ENCODE data around the gene ESRRA. TPM values are rescaled to one million over a fixed set of nuclear protein-coding genes. Genes with fewer than 3 reads are reported as not detected.

ESRRA gene
- total and polyA plus RNA-seq, 2 of the 13 experiments (the other 11 are each of a cell fraction or from before 2014, with no cell fraction given), result 18.1 to 36.3 TPM

DNA sequence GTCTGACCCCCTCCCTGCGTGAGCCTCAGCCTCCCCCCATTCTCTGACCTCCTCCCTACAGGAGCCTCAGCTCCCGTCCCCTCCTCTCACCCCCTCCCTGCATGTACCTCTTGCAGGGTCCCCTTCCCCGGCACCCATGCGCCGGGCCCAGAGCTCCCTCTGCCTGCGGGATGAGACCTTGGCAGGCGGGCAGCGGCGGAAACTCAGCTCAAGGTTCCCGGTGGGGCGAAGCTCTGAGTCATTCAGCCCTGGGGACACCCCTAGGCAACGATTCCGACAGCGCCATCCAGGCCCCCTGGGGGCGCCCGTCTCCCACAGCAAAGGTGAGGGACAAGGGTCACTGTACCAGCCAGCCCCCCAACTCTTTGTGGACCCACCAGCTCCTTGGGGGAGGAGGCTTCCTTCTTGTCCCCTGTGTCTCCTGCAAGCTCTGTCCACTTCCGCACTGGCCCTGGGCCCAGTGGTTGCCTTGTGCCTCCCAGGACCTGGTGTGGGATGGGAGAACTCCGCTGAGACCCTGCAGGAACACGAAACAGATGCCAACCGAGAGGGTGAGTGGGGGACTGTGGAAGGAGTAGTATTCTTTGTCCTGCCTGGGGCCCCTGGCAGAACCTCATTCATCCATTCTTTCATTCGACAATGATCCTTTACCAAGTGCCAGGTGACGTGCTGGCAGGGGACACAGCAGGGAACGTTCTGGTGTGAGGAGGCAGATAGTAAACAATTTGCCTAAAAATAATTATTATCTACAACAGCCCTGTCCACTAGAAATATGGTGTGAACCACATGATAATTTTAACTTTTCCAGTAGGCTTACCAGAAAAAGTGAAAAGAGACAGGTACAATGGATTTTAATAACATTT, 50.0 kb downstream of the ESRRA start (continued):
- peak; percentile 65; the same call in 1 of the 2 replicates for TF ChIP-seq ZNF747 (CRISPR knock-in tag; IDR thresholded peaks at IDR 0.05; ENCODE audit: borderline replicate concordance)
- TF ChIP-seq, protein P1, sequence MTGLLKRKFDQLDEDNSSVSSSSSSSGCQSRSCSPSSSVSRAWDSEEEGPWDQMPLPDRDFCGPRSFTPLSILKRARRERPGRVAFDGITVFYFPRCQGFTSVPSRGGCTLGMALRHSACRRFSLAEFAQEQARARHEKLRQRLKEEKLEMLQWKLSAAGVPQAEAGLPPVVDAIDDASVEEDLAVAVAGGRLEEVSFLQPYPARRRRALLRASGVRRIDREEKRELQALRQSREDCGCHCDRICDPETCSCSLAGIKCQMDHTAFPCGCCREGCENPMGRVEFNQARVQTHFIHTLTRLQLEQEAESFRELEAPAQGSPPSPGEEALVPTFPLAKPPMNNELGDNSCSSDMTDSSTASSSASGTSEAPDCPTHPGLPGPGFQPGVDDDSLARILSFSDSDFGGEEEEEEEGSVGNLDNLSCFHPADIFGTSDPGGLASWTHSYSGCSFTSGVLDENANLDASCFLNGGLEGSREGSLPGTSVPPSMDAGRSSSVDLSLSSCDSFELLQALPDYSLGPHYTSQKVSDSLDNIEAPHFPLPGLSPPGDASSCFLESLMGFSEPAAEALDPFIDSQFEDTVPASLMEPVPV (CRISPR knock-in tag; IDR thresholded peaks at IDR 0.05), result no peak
- TF ChIP-seq FOXK1 (CRISPR knock-in tag; IDR thresholded peaks at IDR 0.05; ENCODE audit: borderline replicate concordance, low read depth), result no peak
- TF ChIP-seq, protein P2, sequence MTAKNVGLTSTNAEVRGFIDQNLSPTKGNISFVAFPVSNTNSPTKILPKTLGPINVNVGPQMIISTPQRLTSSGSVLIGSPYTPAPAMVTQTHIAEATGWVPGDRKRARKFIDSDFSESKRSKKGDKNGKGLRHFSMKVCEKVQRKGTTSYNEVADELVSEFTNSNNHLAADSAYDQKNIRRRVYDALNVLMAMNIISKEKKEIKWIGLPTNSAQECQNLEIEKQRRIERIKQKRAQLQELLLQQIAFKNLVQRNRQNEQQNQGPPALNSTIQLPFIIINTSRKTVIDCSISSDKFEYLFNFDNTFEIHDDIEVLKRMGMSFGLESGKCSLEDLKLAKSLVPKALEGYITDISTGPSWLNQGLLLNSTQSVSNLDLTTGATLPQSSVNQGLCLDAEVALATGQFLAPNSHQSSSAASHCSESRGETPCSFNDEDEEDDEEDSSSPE (CRISPR knock-in tag; IDR thresholded peaks at IDR 0.05), result peak; percentile 43; the same call in 1 of the 2 replicates
- no peak for TF ChIP-seq ZNF432 (CRISPR knock-in tag; IDR thresholded peaks at IDR 0.05; ENCODE audit: borderline replicate concordance)
- peak in 1 of 2 experiments; percentile 76; a peak in 2 of 4 replicates for TF ChIP-seq KLF16 (CRISPR knock-in tag; IDR thresholded peaks at IDR 0.05)
- no peak for TF ChIP-seq ZFP41 (CRISPR knock-in tag; IDR thresholded peaks at IDR 0.05; ENCODE audit: borderline replicate concordance)
- peak; percentile 77 for TF ChIP-seq SRSF1 (optimal IDR thresholded peaks at IDR 0.05; ENCODE audit: low read depth, low read length)
- no peak for TF ChIP-seq MLLT10 (CRISPR knock-in tag; IDR thresholded peaks at IDR 0.05)
- TF ChIP-seq ISX (CRISPR knock-in tag; conservative IDR thresholded peaks at IDR 0.05), result no peak
- TF ChIP-seq ZNF7 (CRISPR knock-in tag; IDR thresholded peaks at IDR 0.05), result no peak
- TF ChIP-seq KDM1A (CRISPR knock-in tag; IDR thresholded peaks at IDR 0.05), result no peak
- peak; percentile 86; the same call in 1 of the 2 replicates for TF ChIP-seq ZNF614 (CRISPR knock-in tag; IDR thresholded peaks at IDR 0.05; ENCODE audit: borderline replicate concordance)
- TF ChIP-seq ZNF143 (CRISPR knock-in tag; IDR thresholded peaks at IDR 0.05), result no peak
- TF ChIP-seq, protein P3, sequence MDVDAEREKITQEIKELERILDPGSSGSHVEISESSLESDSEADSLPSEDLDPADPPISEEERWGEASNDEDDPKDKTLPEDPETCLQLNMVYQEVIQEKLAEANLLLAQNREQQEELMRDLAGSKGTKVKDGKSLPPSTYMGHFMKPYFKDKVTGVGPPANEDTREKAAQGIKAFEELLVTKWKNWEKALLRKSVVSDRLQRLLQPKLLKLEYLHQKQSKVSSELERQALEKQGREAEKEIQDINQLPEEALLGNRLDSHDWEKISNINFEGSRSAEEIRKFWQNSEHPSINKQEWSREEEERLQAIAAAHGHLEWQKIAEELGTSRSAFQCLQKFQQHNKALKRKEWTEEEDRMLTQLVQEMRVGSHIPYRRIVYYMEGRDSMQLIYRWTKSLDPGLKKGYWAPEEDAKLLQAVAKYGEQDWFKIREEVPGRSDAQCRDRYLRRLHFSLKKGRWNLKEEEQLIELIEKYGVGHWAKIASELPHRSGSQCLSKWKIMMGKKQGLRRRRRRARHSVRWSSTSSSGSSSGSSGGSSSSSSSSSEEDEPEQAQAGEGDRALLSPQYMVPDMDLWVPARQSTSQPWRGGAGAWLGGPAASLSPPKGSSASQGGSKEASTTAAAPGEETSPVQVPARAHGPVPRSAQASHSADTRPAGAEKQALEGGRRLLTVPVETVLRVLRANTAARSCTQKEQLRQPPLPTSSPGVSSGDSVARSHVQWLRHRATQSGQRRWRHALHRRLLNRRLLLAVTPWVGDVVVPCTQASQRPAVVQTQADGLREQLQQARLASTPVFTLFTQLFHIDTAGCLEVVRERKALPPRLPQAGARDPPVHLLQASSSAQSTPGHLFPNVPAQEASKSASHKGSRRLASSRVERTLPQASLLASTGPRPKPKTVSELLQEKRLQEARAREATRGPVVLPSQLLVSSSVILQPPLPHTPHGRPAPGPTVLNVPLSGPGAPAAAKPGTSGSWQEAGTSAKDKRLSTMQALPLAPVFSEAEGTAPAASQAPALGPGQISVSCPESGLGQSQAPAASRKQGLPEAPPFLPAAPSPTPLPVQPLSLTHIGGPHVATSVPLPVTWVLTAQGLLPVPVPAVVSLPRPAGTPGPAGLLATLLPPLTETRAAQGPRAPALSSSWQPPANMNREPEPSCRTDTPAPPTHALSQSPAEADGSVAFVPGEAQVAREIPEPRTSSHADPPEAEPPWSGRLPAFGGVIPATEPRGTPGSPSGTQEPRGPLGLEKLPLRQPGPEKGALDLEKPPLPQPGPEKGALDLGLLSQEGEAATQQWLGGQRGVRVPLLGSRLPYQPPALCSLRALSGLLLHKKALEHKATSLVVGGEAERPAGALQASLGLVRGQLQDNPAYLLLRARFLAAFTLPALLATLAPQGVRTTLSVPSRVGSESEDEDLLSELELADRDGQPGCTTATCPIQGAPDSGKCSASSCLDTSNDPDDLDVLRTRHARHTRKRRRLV (CRISPR knock-in tag; IDR thresholded peaks at IDR 0.05), result no peak
